ENCODE data around the gene SIGLEC11.

The SIGLEC11 gene

DNA sequence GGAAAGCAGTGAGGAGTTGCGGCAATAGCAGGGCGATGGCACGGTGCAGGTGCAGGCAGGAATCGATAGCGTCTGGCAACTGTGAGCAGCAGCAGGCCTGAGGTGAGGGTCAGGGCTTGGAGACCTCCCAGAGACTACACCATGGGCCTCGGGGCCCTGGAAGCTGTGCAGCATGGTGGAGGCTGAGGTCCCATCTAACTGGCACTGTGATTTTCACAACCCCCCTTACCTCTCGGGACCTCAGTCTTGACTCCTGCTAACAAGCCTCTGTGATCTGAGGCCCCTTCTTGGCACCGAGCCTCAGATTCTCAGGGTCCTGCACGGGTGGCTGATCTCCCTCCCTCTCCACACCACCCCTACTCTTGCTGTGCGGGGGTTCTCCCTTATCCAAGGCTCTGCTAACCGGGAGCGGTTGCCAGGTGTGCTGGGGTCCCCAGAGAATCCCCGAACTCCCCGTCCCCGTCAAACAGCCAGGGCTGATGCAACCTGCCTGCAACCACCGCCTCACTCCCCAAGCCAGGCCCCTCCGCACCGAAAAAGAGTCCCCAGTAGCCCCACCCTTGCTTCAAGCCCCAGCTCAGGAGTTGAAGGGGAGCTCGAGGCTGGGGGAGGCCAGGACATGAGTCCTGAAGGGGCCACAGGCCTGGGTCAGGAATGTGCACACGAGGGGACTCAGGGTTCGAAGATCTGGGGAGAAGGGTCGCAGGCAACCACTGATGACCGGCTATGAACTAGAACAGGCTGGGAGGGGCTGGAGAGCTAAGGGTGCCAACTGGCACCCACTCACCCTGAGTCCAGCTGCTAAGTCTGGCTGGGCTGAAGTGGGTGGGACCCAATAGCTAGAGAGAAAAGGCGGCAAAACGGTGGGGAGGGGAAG, 36.7 kb downstream of the SIGLEC11 start:
- Histone ChIP-seq H3K9ac (ENCODE audit: low read length) (peak overlapping the region; percentile 59), H3K9me2 (ENCODE audit: low read depth, low read length) (no peaks in the 10 kb centered on the region), H3F3A (ENCODE audit: insufficient read depth, low read length) (0 out of 2 replicates have a peak, but pooled peaks cover 3% of the 10 kb centered on the region), H3K4me2 (ENCODE audit: low read length) (peak overlapping the region; percentile 61), H2AFZ (ENCODE audit: low read length) (no peak overlapping the region), H3K79me2 (ENCODE audit: insufficient read depth, low read length) (peaks cover 44% of the 10 kb centered on the region), H3K4me1 (ENCODE audit: insufficient read depth, low read length, severe bottlenecking) (peaks cover 94% of the 10 kb centered on the region), H3K4me3 (ENCODE audit: low read depth, low read length, poor library complexity, severe bottlenecking) (peak overlapping the region; percentile 51), H3K9me3 (ENCODE audit: low read length) (no peaks in the 10 kb centered on the region), H3K36me3 (ENCODE audit: insufficient read depth, low read length) (peaks cover 56% of the 10 kb centered on the region), H4K20me1 (ENCODE audit: insufficient read depth, low read length) (no peaks in the 10 kb centered on the region), H3K27me3 (ENCODE audit: insufficient read depth, low read length) (no peaks in the 10 kb centered on the region), H3K27ac (ENCODE audit: low read depth, low read length, poor library complexity, severe bottlenecking) (peak overlapping the region; percentile 99)
- TF ChIP-seq EZH2 (IDR thresholded peaks at IDR 0.05; ENCODE audit: borderline replicate concordance, low read length): no peak
- TF ChIP-seq, protein P1, sequence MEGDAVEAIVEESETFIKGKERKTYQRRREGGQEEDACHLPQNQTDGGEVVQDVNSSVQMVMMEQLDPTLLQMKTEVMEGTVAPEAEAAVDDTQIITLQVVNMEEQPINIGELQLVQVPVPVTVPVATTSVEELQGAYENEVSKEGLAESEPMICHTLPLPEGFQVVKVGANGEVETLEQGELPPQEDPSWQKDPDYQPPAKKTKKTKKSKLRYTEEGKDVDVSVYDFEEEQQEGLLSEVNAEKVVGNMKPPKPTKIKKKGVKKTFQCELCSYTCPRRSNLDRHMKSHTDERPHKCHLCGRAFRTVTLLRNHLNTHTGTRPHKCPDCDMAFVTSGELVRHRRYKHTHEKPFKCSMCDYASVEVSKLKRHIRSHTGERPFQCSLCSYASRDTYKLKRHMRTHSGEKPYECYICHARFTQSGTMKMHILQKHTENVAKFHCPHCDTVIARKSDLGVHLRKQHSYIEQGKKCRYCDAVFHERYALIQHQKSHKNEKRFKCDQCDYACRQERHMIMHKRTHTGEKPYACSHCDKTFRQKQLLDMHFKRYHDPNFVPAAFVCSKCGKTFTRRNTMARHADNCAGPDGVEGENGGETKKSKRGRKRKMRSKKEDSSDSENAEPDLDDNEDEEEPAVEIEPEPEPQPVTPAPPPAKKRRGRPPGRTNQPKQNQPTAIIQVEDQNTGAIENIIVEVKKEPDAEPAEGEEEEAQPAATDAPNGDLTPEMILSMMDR (IDR thresholded peaks at IDR 0.05; ENCODE audit: low read length): no peak

DNA sequence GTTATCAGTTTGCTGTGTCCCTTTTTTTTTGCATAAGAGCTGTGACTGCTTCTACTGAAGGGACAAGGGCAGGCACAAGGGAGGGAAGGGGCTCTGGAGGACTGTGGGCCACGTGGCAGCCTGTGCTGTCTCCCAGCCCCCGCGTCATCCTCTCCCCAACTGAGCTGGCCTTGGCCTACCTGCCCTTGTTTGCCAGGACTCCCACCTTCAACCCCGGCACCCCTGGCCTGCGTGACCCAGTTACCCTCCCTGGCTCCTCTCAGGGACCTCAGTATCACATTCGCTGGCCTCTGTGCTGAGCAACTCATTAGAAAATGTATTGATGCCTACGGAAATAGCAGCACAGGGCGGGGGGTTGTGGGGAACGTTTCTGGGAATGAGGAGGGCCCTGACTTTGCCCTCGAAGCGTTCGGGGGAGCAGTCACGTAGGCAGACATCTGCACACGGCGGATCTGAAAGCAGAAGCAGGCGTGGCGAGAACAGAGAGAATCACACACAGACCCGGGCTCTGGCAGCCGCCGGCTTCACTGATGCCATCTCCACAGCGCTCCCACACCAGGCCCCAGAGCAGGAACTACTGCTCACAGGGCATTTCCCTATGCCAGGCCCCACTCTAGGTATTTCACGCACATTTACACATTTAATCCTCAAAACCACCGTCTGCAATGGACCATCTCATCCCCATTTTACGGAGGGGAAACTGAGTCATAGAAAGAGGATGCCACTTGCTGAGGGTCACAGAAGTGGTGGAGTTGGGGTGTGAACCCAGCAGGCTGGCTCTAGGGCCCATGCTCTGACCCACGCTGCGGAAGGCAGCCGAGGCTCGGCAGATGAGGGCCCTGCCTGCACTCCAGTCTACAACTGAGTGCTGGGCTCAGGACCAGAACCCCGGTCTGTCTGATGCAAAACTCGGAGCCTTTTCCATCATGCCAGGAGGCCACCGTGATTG, 37.6 kb downstream of the SIGLEC11 start:
- H3K4me3 ChIP-seq (ENCODE audit: low read depth, low read length, poor library complexity, severe bottlenecking): peak overlapping the region; percentile 51
- TF ChIP-seq, protein P1 (IDR thresholded peaks at IDR 0.05; ENCODE audit: low read length): no peak
- TF ChIP-seq EZH2 (IDR thresholded peaks at IDR 0.05; ENCODE audit: borderline replicate concordance, low read length): no peak
- peaks cover 96% of the 10 kb centered on the region for H3K4me1 ChIP-seq (ENCODE audit: insufficient read depth, low read length, severe bottlenecking)
- H3K27me3 ChIP-seq (ENCODE audit: insufficient read depth, low read length): no peaks in the 10 kb centered on the region
- no peak overlapping the region for H2AFZ ChIP-seq (ENCODE audit: low read length)
- 0 out of 2 replicates have a peak, but pooled peaks cover 3% of the 10 kb centered on the region for H3F3A ChIP-seq (ENCODE audit: insufficient read depth, low read length)
- H3K36me3 ChIP-seq (ENCODE audit: insufficient read depth, low read length): peaks cover 60% of the 10 kb centered on the region
- H3K79me2 ChIP-seq (ENCODE audit: insufficient read depth, low read length): peaks cover 43% of the 10 kb centered on the region
- H3K4me2 ChIP-seq (ENCODE audit: low read length): peak overlapping the region; percentile 61
- no peaks in the 10 kb centered on the region for H3K9me2 ChIP-seq (ENCODE audit: low read depth, low read length)
- no peaks in the 10 kb centered on the region for H3K9me3 ChIP-seq (ENCODE audit: low read length)
- H3K27ac ChIP-seq (ENCODE audit: low read depth, low read length, poor library complexity, severe bottlenecking): peak overlapping the region; percentile 99
- no peaks in the 10 kb centered on the region for H4K20me1 ChIP-seq (ENCODE audit: insufficient read depth, low read length)
- peak overlapping the region; percentile 59 for H3K9ac ChIP-seq (ENCODE audit: low read length)

All from OCI-LY1 (cell line).